Measurements from ENCODE around the gene FKBP15. TPM values are rescaled to one million over a fixed set of nuclear protein-coding genes. Genes with fewer than 3 reads are reported as not detected.

The FKBP15 gene
- total RNA-seq, 1 experiment from 2014 or later, result 33.5 TPM

- intact Hi-C loops (cut with micrococcal nuclease; ENCODE audit: unreplicated experiment), result no loop called here
- H2AFZ ChIP-seq, result no peak overlapping the region
- BruUV-seq (replicated peaks), result no TSS peak
- H3K4me2 ChIP-seq, result no peak overlapping the region
- peaks cover under 1% of the 10 kb centered on the region; the same call in 1 of the 2 replicates for H3F3A ChIP-seq (ENCODE audit: insufficient read depth, low read depth)
- no peak overlapping the region for H3K4me3 ChIP-seq
- H4K20me1 ChIP-seq (ENCODE audit: insufficient read depth), result no peaks in the 10 kb centered on the region
- no peaks in the 10 kb centered on the region for H3K79me2 ChIP-seq (ENCODE audit: low read depth)
- no peaks in the 10 kb centered on the region for H3K9me2 ChIP-seq (ENCODE audit: insufficient read depth)
- peak in 1 of 2 experiments; percentile 17 for DNase-seq
- no peaks in the 10 kb centered on the region for H3K27me3 ChIP-seq (ENCODE audit: insufficient read depth, low read depth)
- peaks cover 4% of the 10 kb centered on the region; the same call in 1 of the 2 replicates for H3K4me1 ChIP-seq (replicated peaks; ENCODE audit: insufficient read depth)
- CTCF ChIA-PET, result no interaction called here
- H3K9me3 ChIP-seq (ENCODE audit: insufficient read depth, low read depth), result no peaks in the 10 kb centered on the region
- H3K36me3 ChIP-seq (ENCODE audit: low read depth), result no peaks in the 10 kb centered on the region
- no peak overlapping the region for H3K27ac ChIP-seq
- POLR2A ChIA-PET (ENCODE audit: unreplicated experiment), result interaction anchor here (0.6 to 0.7 kb wide), 2 partner anchors 713 to 955 kb away, joined by 4 to 5 read pairs; no protein-coding TSS in a partner anchor
- no peak for TF ChIP-seq CTCF (conservative IDR thresholded peaks at IDR 0.05)
- TF ChIP-seq EZH2 (IDR thresholded peaks at IDR 0.05; ENCODE audit: low read depth), result no peak
Measured at GRCh38 chr9:113131689-113132151, 89.4 kb downstream of the FKBP15 start.

GRCh38 chr9:113129884-113130283 lies 91.2 kb downstream of the FKBP15 start:
- no peak overlapping the region for H3K4me3 ChIP-seq
- H3K9me3 ChIP-seq (ENCODE audit: insufficient read depth, low read depth), result no peaks in the 10 kb centered on the region
- TF ChIP-seq EZH2 (IDR thresholded peaks at IDR 0.05; ENCODE audit: low read depth) (no peak), CTCF (conservative IDR thresholded peaks at IDR 0.05) (no peak)
- no peak overlapping the region for H3K27ac ChIP-seq
- ChIA-PET POLR2A (ENCODE audit: unreplicated experiment) (interaction anchor here (0.6 kb wide), 1 partner anchor 36 kb away, joined by 8 read pairs; no protein-coding TSS in a partner anchor), CTCF (no interaction called here)
- no peaks in the 10 kb centered on the region for H3K79me2 ChIP-seq (ENCODE audit: low read depth)
- no peak overlapping the region for H2AFZ ChIP-seq
- no TSS peak for BruUV-seq (replicated peaks)
- no peaks in the 10 kb centered on the region for H3K9me2 ChIP-seq (ENCODE audit: insufficient read depth)
- H3K27me3 ChIP-seq (ENCODE audit: insufficient read depth, low read depth), result no peaks in the 10 kb centered on the region
- no peak for DNase-seq
- H3K4me1 ChIP-seq (replicated peaks; ENCODE audit: insufficient read depth), result no peaks in the 10 kb centered on the region
- intact Hi-C loops (cut with micrococcal nuclease; ENCODE audit: unreplicated experiment), result no loop called here
- H3K36me3 ChIP-seq (ENCODE audit: low read depth), result no peaks in the 10 kb centered on the region
- H3K4me2 ChIP-seq, result no peak overlapping the region
- no peaks in the 10 kb centered on the region for H4K20me1 ChIP-seq (ENCODE audit: insufficient read depth)
- H3F3A ChIP-seq (ENCODE audit: insufficient read depth, low read depth), result no peaks in the 10 kb centered on the region

- Histone ChIP-seq H3K4me2 (no peak overlapping the region), H3K79me2 (ENCODE audit: low read depth) (no peaks in the 10 kb centered on the region), H2AFZ (no peak overlapping the region), H3K9me3 (ENCODE audit: insufficient read depth, low read depth) (no peaks in the 10 kb centered on the region), H3K36me3 (ENCODE audit: low read depth) (no peaks in the 10 kb centered on the region), H3K4me1 (replicated peaks; ENCODE audit: insufficient read depth) (no peaks in the 10 kb centered on the region), H3K4me3 (no peak overlapping the region), H3F3A (ENCODE audit: insufficient read depth, low read depth) (no peaks in the 10 kb centered on the region), H3K27ac (no peak overlapping the region), H3K9me2 (ENCODE audit: insufficient read depth) (no peaks in the 10 kb centered on the region), H4K20me1 (ENCODE audit: insufficient read depth) (no peaks in the 10 kb centered on the region), H3K27me3 (ENCODE audit: insufficient read depth, low read depth) (no peaks in the 10 kb centered on the region)
- ChIA-PET POLR2A (ENCODE audit: unreplicated experiment) (no interaction called here), CTCF (no interaction called here)
- intact Hi-C loops (cut with micrococcal nuclease; ENCODE audit: unreplicated experiment), result no loop called here
- no peak for TF ChIP-seq EZH2 (IDR thresholded peaks at IDR 0.05; ENCODE audit: low read depth)
- no peak for TF ChIP-seq CTCF (conservative IDR thresholded peaks at IDR 0.05)
- DNase-seq, result no peak
- no TSS peak for BruUV-seq (replicated peaks)
Measured at GRCh38 chr9:113129466-113129865, 91.6 kb downstream of the FKBP15 start.
